ENCODE measurements around the gene CLN6. TPM values are rescaled to one million over a fixed set of nuclear protein-coding genes. Genes with fewer than 3 reads are reported as not detected.
"Not testable (repeated sequence)": the region's sequence is repeated elsewhere in the genome, so short reads cannot be mapped to it uniquely, and the experiment has no call there.

CLN6 gene
- total RNA-seq, 2 experiments from 2014 or later, result 60.2 to 117 TPM

DNA sequence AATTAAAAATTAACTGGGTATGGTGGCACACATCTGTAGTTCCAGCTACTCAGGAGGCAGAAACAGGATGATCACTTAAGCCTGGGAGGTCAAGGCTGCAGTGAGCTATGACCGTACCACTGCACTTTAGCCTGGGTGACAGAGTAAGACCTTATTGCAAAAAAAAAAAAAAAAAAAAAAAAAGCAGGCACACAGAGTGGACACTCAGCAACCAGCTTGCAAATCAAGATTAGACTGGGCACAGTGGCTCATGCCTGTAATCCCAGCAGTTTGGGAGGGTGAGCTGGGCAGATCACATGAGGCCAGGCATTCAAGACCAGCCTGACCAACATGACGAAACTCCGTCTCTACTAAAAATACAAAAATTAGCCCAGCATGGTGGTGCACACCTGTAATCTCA, 5.4 kb downstream of the CLN6 start:
- DNase-seq (ENCODE audit: low spot score), result no peak
- POLR2A ChIA-PET, result interaction anchor here (0.5 to 1.9 kb wide), 2 partner anchors 8 to 382 kb away, joined by 5 to 8 read pairs; no protein-coding TSS in a partner anchor
- no peak overlapping the region for H3K27ac ChIP-seq (ENCODE audit: low read depth, low read length, poor library complexity, severe bottlenecking)
- H3K36me3 ChIP-seq (ENCODE audit: insufficient read depth, low read length), result peaks cover 44% of the 10 kb centered on the region
- no peaks in the 10 kb centered on the region for H4K20me1 ChIP-seq (ENCODE audit: insufficient read depth, low read length)
- no peak overlapping the region for H2AFZ ChIP-seq (ENCODE audit: low read length)
- CTCF ChIA-PET (ENCODE audit: unreplicated experiment), result interaction anchor here (0.6 kb wide), 1 partner anchor 232 kb away, joined by 3 read pairs; no protein-coding TSS in a partner anchor
- intact Hi-C loops (cut with micrococcal nuclease; ENCODE audit: unreplicated experiment), result no loop called here
- no peak overlapping the region for H3K4me3 ChIP-seq (ENCODE audit: low read depth, low read length, poor library complexity, severe bottlenecking)
- no peaks in the 10 kb centered on the region for H3K9me2 ChIP-seq (ENCODE audit: insufficient read depth, low read length)
- H3K4me2 ChIP-seq (ENCODE audit: low read length), result 0 out of 2 replicates have a peak overlapping the region, but pooled peaks have one; percentile 54
- no peak for TF ChIP-seq EZH2phosphoT487 (IDR thresholded peaks at IDR 0.05; ENCODE audit: borderline replicate concordance, low read depth, low read length)
- TF ChIP-seq, protein P1, sequence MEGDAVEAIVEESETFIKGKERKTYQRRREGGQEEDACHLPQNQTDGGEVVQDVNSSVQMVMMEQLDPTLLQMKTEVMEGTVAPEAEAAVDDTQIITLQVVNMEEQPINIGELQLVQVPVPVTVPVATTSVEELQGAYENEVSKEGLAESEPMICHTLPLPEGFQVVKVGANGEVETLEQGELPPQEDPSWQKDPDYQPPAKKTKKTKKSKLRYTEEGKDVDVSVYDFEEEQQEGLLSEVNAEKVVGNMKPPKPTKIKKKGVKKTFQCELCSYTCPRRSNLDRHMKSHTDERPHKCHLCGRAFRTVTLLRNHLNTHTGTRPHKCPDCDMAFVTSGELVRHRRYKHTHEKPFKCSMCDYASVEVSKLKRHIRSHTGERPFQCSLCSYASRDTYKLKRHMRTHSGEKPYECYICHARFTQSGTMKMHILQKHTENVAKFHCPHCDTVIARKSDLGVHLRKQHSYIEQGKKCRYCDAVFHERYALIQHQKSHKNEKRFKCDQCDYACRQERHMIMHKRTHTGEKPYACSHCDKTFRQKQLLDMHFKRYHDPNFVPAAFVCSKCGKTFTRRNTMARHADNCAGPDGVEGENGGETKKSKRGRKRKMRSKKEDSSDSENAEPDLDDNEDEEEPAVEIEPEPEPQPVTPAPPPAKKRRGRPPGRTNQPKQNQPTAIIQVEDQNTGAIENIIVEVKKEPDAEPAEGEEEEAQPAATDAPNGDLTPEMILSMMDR (conservative IDR thresholded peaks at IDR 0.05; ENCODE audit: low read length), result no peak
- H3K79me2 ChIP-seq (ENCODE audit: insufficient read depth, low read depth, low read length), result peaks cover 77% of the 10 kb centered on the region
- H3K4me1 ChIP-seq (ENCODE audit: insufficient read depth, low read length, poor library complexity, severe bottlenecking), result peaks cover 41% of the 10 kb centered on the region
- peaks cover 8% of the 10 kb centered on the region; the same call in 1 of the 2 replicates for H3K9me3 ChIP-seq (ENCODE audit: low read length)
- no TSS peak for BruUV-seq (replicated peaks)

DNA sequence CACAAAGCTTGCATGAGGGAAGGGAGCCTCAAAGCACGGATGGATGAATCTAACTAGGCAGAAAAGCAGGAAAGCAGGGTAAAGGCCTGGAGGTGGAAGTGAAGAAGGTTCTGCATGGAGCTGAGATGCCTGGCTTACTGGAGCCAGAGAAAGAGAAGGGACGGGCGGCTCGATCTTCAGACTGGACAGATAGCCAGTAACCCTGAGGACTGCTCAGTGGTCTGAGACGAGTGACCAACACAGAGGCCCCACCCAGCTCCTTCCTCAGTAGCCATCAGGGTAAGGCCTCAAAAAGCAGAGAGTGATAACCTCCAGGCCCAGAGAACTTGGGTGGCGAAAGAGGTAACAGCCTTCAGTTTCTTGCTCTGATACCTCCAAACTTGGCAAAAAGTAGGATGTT, 6.4 kb downstream of the CLN6 start:
- no peak for DNase-seq (ENCODE audit: low spot score)
- intact Hi-C loops (cut with micrococcal nuclease; ENCODE audit: unreplicated experiment), result no loop called here
- peaks cover 41% of the 10 kb centered on the region for H3K4me1 ChIP-seq (ENCODE audit: insufficient read depth, low read length, poor library complexity, severe bottlenecking)
- ChIA-PET POLR2A (no interaction called here), CTCF (ENCODE audit: unreplicated experiment) (no interaction called here)
- H3K36me3 ChIP-seq (ENCODE audit: insufficient read depth, low read length), result peaks cover 53% of the 10 kb centered on the region
- TF ChIP-seq EZH2phosphoT487 (IDR thresholded peaks at IDR 0.05; ENCODE audit: borderline replicate concordance, low read depth, low read length), result no peak
- TF ChIP-seq, protein P1 (conservative IDR thresholded peaks at IDR 0.05; ENCODE audit: low read length), result no peak
- H3K27ac ChIP-seq (ENCODE audit: low read depth, low read length, poor library complexity, severe bottlenecking), result no peak overlapping the region
- BruUV-seq (replicated peaks), result no TSS peak
- H3K9me3 ChIP-seq (ENCODE audit: low read length), result peaks cover 8% of the 10 kb centered on the region; the same call in 1 of the 2 replicates
- no peaks in the 10 kb centered on the region for H4K20me1 ChIP-seq (ENCODE audit: insufficient read depth, low read length)
- H3K79me2 ChIP-seq (ENCODE audit: insufficient read depth, low read depth, low read length), result peaks cover 77% of the 10 kb centered on the region
- H3K4me3 ChIP-seq (ENCODE audit: low read depth, low read length, poor library complexity, severe bottlenecking), result no peak overlapping the region
- no peak overlapping the region for H2AFZ ChIP-seq (ENCODE audit: low read length)
- H3K4me2 ChIP-seq (ENCODE audit: low read length), result no peak overlapping the region
- no peaks in the 10 kb centered on the region for H3K9me2 ChIP-seq (ENCODE audit: insufficient read depth, low read length)

DNA sequence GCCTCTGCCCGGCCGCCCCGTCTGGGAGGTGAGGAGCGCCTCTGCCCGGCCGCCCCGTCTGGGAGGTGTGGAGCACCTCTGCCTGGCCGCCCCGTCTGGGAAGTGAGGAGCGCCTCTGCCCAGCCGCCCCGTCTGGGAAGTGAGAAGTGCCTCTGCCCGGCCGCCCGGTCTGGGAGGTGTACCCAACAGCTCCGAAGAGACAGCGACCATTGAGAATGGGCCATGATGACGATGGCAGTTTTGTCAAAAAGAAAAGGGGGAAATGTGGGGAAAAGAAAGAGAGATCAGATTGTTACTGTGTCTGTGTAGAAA, 7.1 kb downstream of the CLN6 start:
- POLR2A ChIA-PET, result interaction anchor here (0.7 kb wide), 1 partner anchor 595 kb away, joined by 5 read pairs; no protein-coding TSS in a partner anchor
- intact Hi-C loops (cut with micrococcal nuclease; ENCODE audit: unreplicated experiment); H3K4me3 ChIP-seq (ENCODE audit: low read depth, low read length, poor library complexity, severe bottlenecking); H3K9me2 ChIP-seq (ENCODE audit: insufficient read depth, low read length); H4K20me1 ChIP-seq (ENCODE audit: insufficient read depth, low read length); H2AFZ ChIP-seq (ENCODE audit: low read length); H3K27ac ChIP-seq (ENCODE audit: low read depth, low read length, poor library complexity, severe bottlenecking); H3K4me2 ChIP-seq (ENCODE audit: low read length); DNase-seq (ENCODE audit: low spot score); H3K9me3 ChIP-seq (ENCODE audit: low read length); BruUV-seq (replicated peaks); CTCF ChIA-PET (ENCODE audit: unreplicated experiment): not testable (repeated sequence)
- H3K36me3 ChIP-seq (ENCODE audit: insufficient read depth, low read length), result peaks cover 61% of the 10 kb centered on the region
- peaks cover 34% of the 10 kb centered on the region for H3K4me1 ChIP-seq (ENCODE audit: insufficient read depth, low read length, poor library complexity, severe bottlenecking)
- peaks cover 76% of the 10 kb centered on the region for H3K79me2 ChIP-seq (ENCODE audit: insufficient read depth, low read depth, low read length)

DNA sequence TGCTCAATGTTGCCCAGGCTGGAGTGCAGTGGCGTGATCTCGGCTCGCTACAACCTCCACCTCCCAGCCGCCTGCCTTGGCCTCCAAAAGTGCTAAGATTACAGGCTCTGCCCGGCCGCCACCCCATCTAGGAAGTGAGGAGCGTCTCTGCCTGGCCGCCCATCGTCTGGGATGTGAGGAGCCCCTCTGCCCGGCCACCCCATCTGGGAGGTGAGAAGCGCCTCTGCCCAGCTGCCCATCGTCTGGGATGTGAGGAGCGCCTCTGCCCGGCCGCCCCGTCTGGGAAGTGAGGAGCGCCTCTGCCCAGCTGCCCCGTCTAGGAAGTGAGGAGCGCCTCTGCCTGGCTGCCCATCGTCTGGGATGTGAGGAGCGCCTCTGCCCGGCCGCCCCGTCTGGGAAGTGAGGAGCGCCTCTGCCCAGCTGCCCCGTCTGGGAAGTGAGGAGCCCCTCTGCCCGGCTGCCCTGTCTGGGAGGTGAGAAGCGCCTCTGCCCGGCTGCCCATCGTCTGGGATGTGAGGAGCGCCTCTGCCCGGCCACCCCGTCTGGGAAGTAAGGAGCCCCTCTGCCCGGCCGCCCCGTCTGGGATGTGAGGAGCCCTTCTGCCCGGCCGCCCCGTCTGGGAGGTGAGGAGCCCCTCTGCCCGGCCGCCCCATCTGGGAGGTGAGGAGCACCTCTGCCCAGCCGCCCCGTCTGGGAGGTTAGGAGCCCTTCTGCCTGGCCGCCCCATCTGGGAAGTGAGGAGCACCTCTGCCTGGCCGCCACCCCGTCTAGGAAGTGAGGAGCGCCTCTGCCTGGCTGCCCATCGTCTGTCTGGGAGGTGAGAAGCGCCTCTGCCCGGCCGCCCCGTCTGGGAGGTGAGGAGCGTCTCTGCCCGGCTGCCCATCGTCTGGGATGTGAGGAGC, 7.7 kb downstream of the CLN6 start:
- DNase-seq (ENCODE audit: low spot score); CTCF ChIA-PET (ENCODE audit: unreplicated experiment); intact Hi-C loops (cut with micrococcal nuclease; ENCODE audit: unreplicated experiment); H3K9me2 ChIP-seq (ENCODE audit: insufficient read depth, low read length); H4K20me1 ChIP-seq (ENCODE audit: insufficient read depth, low read length); H3K4me2 ChIP-seq (ENCODE audit: low read length); H3K9me3 ChIP-seq (ENCODE audit: low read length); H2AFZ ChIP-seq (ENCODE audit: low read length); H3K27ac ChIP-seq (ENCODE audit: low read depth, low read length, poor library complexity, severe bottlenecking); H3K4me3 ChIP-seq (ENCODE audit: low read depth, low read length, poor library complexity, severe bottlenecking); BruUV-seq (replicated peaks): not testable (repeated sequence)
- Histone ChIP-seq H3K79me2 (ENCODE audit: insufficient read depth, low read depth, low read length) (peaks cover 76% of the 10 kb centered on the region), H3K36me3 (ENCODE audit: insufficient read depth, low read length) (peaks cover 67% of the 10 kb centered on the region), H3K4me1 (ENCODE audit: insufficient read depth, low read length, poor library complexity, severe bottlenecking) (peaks cover 29% of the 10 kb centered on the region)
- POLR2A ChIA-PET, result interaction anchor here (0.5 to 0.7 kb wide), 2 partner anchors 208 to 596 kb away, joined by 3 to 5 read pairs; no protein-coding TSS in a partner anchor
